ENCODE measurements around the gene CCDC88C.

Gene CCDC88C

GRCh38 chr14:91377700-91378652 lies 39.6 kb downstream of the CCDC88C start:
- TF ChIP-seq CTCF (IDR thresholded peaks at IDR 0.05) = no peak

- TF ChIP-seq CTCF (IDR thresholded peaks at IDR 0.05) = no peak
Observed at GRCh38 chr14:91376547-91377477, 40.8 kb downstream of the CCDC88C start.

GRCh38 chr14:91375720-91376452 lies 41.7 kb downstream of the CCDC88C start:
- TF ChIP-seq CTCF (IDR thresholded peaks at IDR 0.05) = no peak

- TF ChIP-seq CTCF (IDR thresholded peaks at IDR 0.05) = no peak
Observed at GRCh38 chr14:91374879-91375702, 42.5 kb downstream of the CCDC88C start.

- no peak for TF ChIP-seq CTCF (IDR thresholded peaks at IDR 0.05)
Observed at GRCh38 chr14:91374287-91374878, 43.2 kb downstream of the CCDC88C start.

- TF ChIP-seq CTCF (IDR thresholded peaks at IDR 0.05) = no peak
Observed at GRCh38 chr14:91373591-91374254, 43.9 kb downstream of the CCDC88C start.

All from LNCAP (cell line).